Colonic mucosa (tissue), 4 donors: ENCODE measurements around the gene ZNF556. TPM values are rescaled to one million over a fixed set of nuclear protein-coding genes. Genes with fewer than 3 reads are reported as not detected.

Source experiments
- DNase-seq: peaks from one replicate; pipeline ENCODE4 v3.0.0-alpha.2; 2020
- H3K27ac ChIP-seq: fragments of 200-600 bp; one replicate; pipeline ENCODE4 v1.8.0; 2021
- H3K27me3 ChIP-seq: fragments of 200-600 bp; one replicate; pipeline ENCODE4 v1.8.0; 2021
- H3K36me3 ChIP-seq: fragments of 200-600 bp; one replicate; pipeline ENCODE4 v1.8.0; 2021
- H3K4me1 ChIP-seq: fragments of 200-600 bp; one replicate; pipeline ENCODE4 v1.8.0; 2021; ENCODE audit warnings: mild to moderate bottlenecking
- H3K4me3 ChIP-seq: fragments of 200-600 bp; one replicate; pipeline ENCODE4 v1.8.0; 2021
- H3K9ac ChIP-seq, 2 donors: one replicate each; pipeline ENCODE4 v1.7.0; 2013; ENCODE audit warnings: control low read depth in 2 of 2, low read depth in 2 of 2, low read length in 2 of 2
- H3K9me3 ChIP-seq: fragments of 200-600 bp; one replicate; pipeline ENCODE4 v1.8.0; 2021
- intact Hi-C: fragments of 100-400 bp; cut with DNase I; formaldehyde crosslinking; loops from one replicate; pipeline ENCODE4 v1.14.1; 2022
- total RNA-seq, 2 donors: library from RNA; stranded (reverse); fragmentation: NEBNext Ultra II Directional in 1 of 2; extraction: Animal tissue kit (Norgen Biotek cat#: 25700) in 1 of 2; gene quantifications; one replicate each; pipeline ENCODE4 v1.2.1, GENCODE V29; 2021
- TF ChIP-seq, protein P1 (sequence below): fragments of 200-600 bp; IDR thresholded peaks from one replicate; pipeline ENCODE4 v1.8.0; 2022; ENCODE audit warnings: antibody characterized with exemption, mild to moderate bottlenecking
- donor health status: healthy.
- donor health status: DM: no; HTN: no; CAD: no.
- donor health status: DM: no; HTN: no; CAD: no.

ZNF556 gene
- total RNA-seq, 2 donors from 2014 or later, result 0.22 TPM; not detected in 1

DNA sequence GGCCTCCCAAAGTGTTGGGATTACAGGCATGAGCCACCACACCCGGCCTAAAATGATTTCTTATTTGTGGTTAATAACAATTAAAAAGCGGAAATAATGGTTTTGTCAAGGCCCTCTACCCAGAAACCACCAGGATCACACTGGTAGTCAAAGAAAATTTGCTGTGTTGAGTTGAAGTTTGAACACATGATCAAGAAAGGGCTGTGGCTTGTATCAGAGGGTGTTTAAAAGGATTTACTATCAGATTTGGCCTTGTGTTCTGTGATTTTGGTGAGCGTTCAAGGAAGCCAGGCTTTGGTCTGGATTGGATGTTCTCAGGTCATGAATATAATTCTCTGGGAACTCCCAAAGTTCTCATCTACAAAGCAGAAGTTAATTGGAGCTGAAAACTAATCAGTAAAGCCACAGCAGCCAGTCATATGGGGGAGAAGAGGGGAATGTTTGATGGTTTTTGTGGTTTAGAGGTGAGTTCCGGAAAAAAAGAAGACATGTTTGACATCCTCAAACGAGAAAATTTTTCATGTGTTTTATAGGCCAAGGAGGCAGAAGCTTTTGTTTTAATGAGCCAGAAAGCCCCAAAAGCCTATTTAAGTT lies 10.6 kb upstream of the ZNF556 start:
- H3K4me1 ChIP-seq, result no peaks in the 10 kb centered on the region
- DNase-seq, result no peak
- H3K9ac ChIP-seq, result no peak overlapping the region
- intact Hi-C loops, result no loop called here
- peaks cover 22% of the 10 kb centered on the region for H3K36me3 ChIP-seq
- H3K4me3 ChIP-seq, result no peak overlapping the region
- TF ChIP-seq, protein P1, sequence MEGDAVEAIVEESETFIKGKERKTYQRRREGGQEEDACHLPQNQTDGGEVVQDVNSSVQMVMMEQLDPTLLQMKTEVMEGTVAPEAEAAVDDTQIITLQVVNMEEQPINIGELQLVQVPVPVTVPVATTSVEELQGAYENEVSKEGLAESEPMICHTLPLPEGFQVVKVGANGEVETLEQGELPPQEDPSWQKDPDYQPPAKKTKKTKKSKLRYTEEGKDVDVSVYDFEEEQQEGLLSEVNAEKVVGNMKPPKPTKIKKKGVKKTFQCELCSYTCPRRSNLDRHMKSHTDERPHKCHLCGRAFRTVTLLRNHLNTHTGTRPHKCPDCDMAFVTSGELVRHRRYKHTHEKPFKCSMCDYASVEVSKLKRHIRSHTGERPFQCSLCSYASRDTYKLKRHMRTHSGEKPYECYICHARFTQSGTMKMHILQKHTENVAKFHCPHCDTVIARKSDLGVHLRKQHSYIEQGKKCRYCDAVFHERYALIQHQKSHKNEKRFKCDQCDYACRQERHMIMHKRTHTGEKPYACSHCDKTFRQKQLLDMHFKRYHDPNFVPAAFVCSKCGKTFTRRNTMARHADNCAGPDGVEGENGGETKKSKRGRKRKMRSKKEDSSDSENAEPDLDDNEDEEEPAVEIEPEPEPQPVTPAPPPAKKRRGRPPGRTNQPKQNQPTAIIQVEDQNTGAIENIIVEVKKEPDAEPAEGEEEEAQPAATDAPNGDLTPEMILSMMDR, result no peak
- no peaks in the 10 kb centered on the region for H3K27me3 ChIP-seq
- no peak overlapping the region for H3K27ac ChIP-seq
- no peaks in the 10 kb centered on the region for H3K9me3 ChIP-seq

DNA sequence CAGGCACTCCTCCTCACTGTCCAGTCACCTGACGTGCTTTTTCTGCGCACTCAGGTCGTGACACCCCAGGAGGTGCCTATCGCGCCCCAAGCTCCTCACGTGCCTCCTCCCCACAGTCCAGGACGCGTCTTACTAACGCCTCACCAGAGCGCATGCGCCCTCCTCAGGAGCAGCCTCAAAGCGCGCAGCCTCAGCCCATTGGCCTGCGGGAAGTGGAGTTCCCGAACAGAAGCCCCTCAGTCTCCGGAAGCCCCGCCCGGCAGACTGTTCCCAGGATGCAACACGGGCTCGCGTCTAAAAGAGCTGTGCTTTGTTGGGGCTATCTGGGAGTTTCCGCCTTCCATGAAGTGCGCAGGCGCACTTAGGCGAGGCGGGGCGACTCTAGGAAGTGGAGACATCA lies 8.3 kb upstream of the ZNF556 start:
- Histone ChIP-seq H3K9ac (no peak overlapping the region), H3K36me3 (no peaks in the 10 kb centered on the region), H3K27ac (no peak overlapping the region), H3K9me3 (no peaks in the 10 kb centered on the region), H3K4me1 (no peaks in the 10 kb centered on the region), H3K27me3 (no peaks in the 10 kb centered on the region), H3K4me3 (no peak overlapping the region)
- intact Hi-C loops, result no loop called here
- TF ChIP-seq, protein P1, result no peak
- DNase-seq, result no peak

DNA sequence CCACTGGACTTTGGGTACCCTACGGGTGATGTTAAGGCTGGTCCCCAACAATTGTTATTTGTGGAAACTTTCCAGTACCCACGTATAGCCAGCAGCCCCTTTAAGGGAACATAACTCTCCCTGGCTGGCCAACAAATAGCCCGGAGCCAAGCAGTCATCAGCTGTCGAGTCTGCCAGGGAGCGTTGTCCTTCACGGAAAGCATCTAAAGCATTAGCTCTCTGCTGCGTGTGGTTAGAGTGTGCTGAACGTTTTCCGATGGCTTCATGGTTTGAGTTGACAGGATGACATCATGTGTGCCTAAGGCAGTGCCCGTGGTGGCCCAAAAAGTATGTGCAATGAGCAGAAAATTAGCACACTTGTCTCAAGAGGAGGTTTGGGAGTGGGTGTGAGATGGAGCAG lies 3.3 kb upstream of the ZNF556 start:
- DNase-seq, result no peak
- no peak overlapping the region for H3K27ac ChIP-seq
- no peaks in the 10 kb centered on the region for H3K27me3 ChIP-seq
- no peaks in the 10 kb centered on the region for H3K36me3 ChIP-seq
- no peak overlapping the region for H3K4me3 ChIP-seq
- no peak overlapping the region for H3K9ac ChIP-seq
- TF ChIP-seq, protein P1, result no peak
- H3K9me3 ChIP-seq, result no peaks in the 10 kb centered on the region
- no peaks in the 10 kb centered on the region for H3K4me1 ChIP-seq
- intact Hi-C loops, result no loop called here

DNA sequence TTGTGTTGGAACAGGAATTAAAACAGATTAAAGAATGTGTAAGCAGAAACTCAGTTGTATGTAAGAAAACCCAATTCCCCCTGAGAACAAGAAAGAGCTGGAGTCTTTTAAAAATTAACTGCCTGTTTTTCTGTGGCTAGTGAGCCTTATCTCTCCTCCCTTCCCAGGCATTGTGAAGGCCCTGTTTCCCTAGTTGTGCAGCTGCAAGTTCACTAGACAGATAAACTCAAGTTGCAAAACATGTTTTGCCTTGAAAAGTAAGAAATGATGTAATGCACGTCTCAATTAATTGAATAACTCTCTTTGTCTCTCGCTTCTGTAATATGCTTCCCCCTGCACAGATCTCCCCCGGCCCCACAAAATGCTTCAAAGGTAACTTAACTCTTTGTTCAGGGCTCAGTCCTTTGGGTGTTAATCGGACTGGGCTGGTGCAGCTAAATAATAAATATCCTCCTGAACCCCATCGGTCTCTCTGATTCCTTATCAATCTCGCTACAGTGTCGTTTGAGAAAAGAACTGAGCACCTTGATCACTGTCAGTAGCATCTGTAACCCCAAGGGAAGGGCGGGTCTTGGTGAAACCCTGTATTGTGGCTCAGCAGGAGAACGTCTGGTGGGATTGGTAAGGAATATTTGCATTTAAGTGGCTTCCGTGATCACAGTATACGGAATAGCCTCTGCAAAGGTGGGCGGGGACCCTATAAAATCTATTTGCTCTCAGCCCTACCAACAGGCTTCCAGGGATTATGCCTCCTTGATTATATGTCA lies 1.6 kb upstream of the ZNF556 start:
- Histone ChIP-seq H3K36me3 (no peaks in the 10 kb centered on the region), H3K9me3 (no peaks in the 10 kb centered on the region), H3K9ac (no peak overlapping the region), H3K4me1 (no peaks in the 10 kb centered on the region), H3K27ac (no peak overlapping the region), H3K4me3 (no peak overlapping the region), H3K27me3 (no peaks in the 10 kb centered on the region)
- TF ChIP-seq, protein P1, result no peak
- DNase-seq, result no peak
- intact Hi-C loops, result no loop called here

DNA sequence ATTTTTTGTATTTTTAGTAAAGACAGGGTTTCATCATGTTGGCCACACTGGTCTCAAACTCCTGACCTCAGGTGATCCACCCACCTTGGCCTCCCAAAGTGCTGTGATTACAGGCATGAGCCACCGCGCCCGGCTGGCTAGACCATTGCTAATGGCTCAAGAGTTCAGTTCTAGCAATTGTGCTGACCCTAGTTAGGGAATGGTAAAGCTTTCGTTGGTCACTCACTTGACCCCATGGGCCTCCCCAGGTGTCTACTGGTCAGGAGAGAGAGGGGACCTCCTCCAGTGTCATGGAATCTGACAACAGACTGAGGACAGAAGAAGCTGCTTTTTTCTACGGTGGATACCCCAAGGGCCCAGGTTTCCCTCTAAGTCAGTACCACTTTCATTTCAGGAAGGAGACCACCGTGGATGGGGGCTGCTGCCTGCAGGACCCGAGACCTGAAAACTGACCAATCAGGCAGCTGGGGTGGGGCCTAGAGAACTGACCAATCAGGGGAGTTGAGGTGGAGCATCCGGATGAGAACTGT lies 575 bp upstream of the ZNF556 start:
- Histone ChIP-seq H3K27me3 (no peaks in the 10 kb centered on the region), H3K9ac (no peak overlapping the region), H3K4me3 (no peak overlapping the region), H3K9me3 (no peaks in the 10 kb centered on the region), H3K4me1 (no peaks in the 10 kb centered on the region), H3K36me3 (no peaks in the 10 kb centered on the region), H3K27ac (no peak overlapping the region)
- TF ChIP-seq, protein P1, result no peak
- DNase-seq, result no peak
- intact Hi-C loops, result no loop called here
